Measurements from ENCODE around the gene SOWAHA. TPM values are rescaled to one million over a fixed set of nuclear protein-coding genes. Genes with fewer than 3 reads are reported as not detected.

SOWAHA gene
- total RNA-seq, 1 experiment from 2014 or later, result 0.20 TPM

GRCh38 chr5:132790201-132790865 lies 22.8 kb upstream of the SOWAHA start:
- DNase-seq, result no peak

More at GRCh38 chr5:132790201-132790865, 22.8 kb upstream of the SOWAHA start:
- Mint-ChIP-seq H3K4me1 (peaks cover 11 to 15% of the 10 kb centered on the region in 2 experiments), H3K27me3 (ENCODE audit: low read depth) (peaks cover 23% of the 10 kb centered on the region), H3K36me3 (ENCODE audit: insufficient read depth in 1 of 3, low read depth in 3 of 3) (no peaks in the 10 kb centered on the region; a peak in 1 of 7 replicates), H3K27ac (no peak overlapping the region), H3K9me3 (no peaks in the 10 kb centered on the region), H3K4me3 (no peak overlapping the region)
- no peaks in the 10 kb centered on the region for H3K27me3 ChIP-seq (ENCODE audit: insufficient read depth, low read length)
- H3K9me3 ChIP-seq (ENCODE audit: control insufficient read depth, low read depth, low read length), result no peaks in the 10 kb centered on the region
- no peak overlapping the region for H2BK5ac ChIP-seq (ENCODE audit: insufficient read length, low read length)
- H4K20me1 ChIP-seq (ENCODE audit: control insufficient read depth, insufficient read depth, insufficient read length), result no peaks in the 10 kb centered on the region
- H3K9ac ChIP-seq (ENCODE audit: extremely low read depth, insufficient read length, low read length), result no peak overlapping the region
- H3K4ac ChIP-seq (ENCODE audit: low read depth, low read length), result no peak overlapping the region
- no peaks in the 10 kb centered on the region for H3K79me1 ChIP-seq (ENCODE audit: insufficient read depth, low read depth, low read length, poor library complexity, severe bottlenecking)
- WGBS (ENCODE audit: extremely low coverage, insufficient read length, low lambda C conversion rate), result no CpG with 5 or more reads among the region's 2 CpGs
- no peak overlapping the region for H3K4me2 ChIP-seq (ENCODE audit: insufficient read depth, insufficient read length, low read length)
- H2BK15ac ChIP-seq (ENCODE audit: low read depth, low read length), result no peak overlapping the region
- H3K18ac ChIP-seq (ENCODE audit: insufficient read length, low read depth, low read length), result no peak overlapping the region
- no peak overlapping the region for H3K56ac ChIP-seq (ENCODE audit: insufficient read length, low read depth, low read length)
- no peak overlapping the region for H2BK20ac ChIP-seq (ENCODE audit: low read depth, low read length, poor library complexity, severe bottlenecking)
- H3K27ac ChIP-seq (ENCODE audit: insufficient read length, low read depth, low read length), result no peak overlapping the region
- no peak overlapping the region for H2AFZ ChIP-seq (ENCODE audit: low read length)
- H4K8ac ChIP-seq (replicated peaks; ENCODE audit: insufficient read length, low read depth, low read length), result no peak overlapping the region
- H3K4me1 ChIP-seq (ENCODE audit: insufficient read depth, low read length), result no peaks in the 10 kb centered on the region
- no peak overlapping the region for H2BK12ac ChIP-seq (ENCODE audit: insufficient read length, low read depth, low read length)
- no peak overlapping the region for H2AK5ac ChIP-seq (ENCODE audit: insufficient read length, low read length)
- H3K79me2 ChIP-seq (ENCODE audit: insufficient read depth, low read length), result no peaks in the 10 kb centered on the region
- H4K5ac ChIP-seq (ENCODE audit: insufficient read length, low read depth, low read length), result no peak overlapping the region
- no peak for TF ChIP-seq CTCF (conservative IDR thresholded peaks at IDR 0.05)
- H3K14ac ChIP-seq (ENCODE audit: insufficient read depth, low read length), result no peak overlapping the region
- H3T11ph ChIP-seq (ENCODE audit: low read length), result no peak overlapping the region
- no peak overlapping the region for H4K91ac ChIP-seq (ENCODE audit: insufficient read length, low read depth, low read length)
- H3K23me2 ChIP-seq (ENCODE audit: insufficient read length, low read depth, low read length, poor library complexity, severe bottlenecking), result no peaks in the 10 kb centered on the region
- no peak overlapping the region for H3K23ac ChIP-seq (ENCODE audit: insufficient read length, low read depth, low read length)
- H2BK120ac ChIP-seq (ENCODE audit: low read depth, low read length, poor library complexity, severe bottlenecking), result no peak overlapping the region
